Heart left ventricle (tissue), 16 donors: ENCODE measurements around the gene OR2AG1. TPM values are rescaled to one million over a fixed set of nuclear protein-coding genes. Genes with fewer than 3 reads are reported as not detected.

Experiments used
- ATAC-seq, 4 donors: fragments of 200-7000 bp; cut with Tn5 transposase; one replicate each; pipeline ENCODE4 v1.9.1; 2020 to 2022; ENCODE audit warnings: moderate library complexity in 4 of 4, mild to moderate bottlenecking in 3 of 4, moderate number of reproducible peaks in 1 of 4
- DNase-seq, 5 donors: peaks; one replicate each; pipeline ENCODE4 v3.0.0-alpha.2; 2020
- H3K27ac ChIP-seq, 12 donors: fragments of 200-600 bp; sonication (generic) in 4 of 12; one replicate each; pipeline versions ENCODE4 v1.5.0 to v1.8.0; 2016 to 2022; ENCODE audit warnings: mild to moderate bottlenecking in 2 of 12
- H3K27me3 ChIP-seq, 9 donors: fragments of 200-600 bp; sonication (generic) in 2 of 9; one replicate each; pipeline versions ENCODE4 v1.5.1 to v1.8.0; 2016 to 2022; ENCODE audit warnings: mild to moderate bottlenecking in 3 of 9
- H3K36me3 ChIP-seq, 9 donors: fragments of 200-600 bp; sonication (generic) in 2 of 9; one replicate each; pipeline versions ENCODE4 v1.5.0 to v1.8.0; 2018 to 2022; ENCODE audit warnings: mild to moderate bottlenecking in 2 of 9
- H3K4me1 ChIP-seq, 12 donors: fragments of 200-600 bp; sonication (generic) in 4 of 12; one replicate each; pipeline versions ENCODE4 v1.5.0 to v1.8.0; 2016 to 2022; ENCODE audit warnings: mild to moderate bottlenecking in 3 of 12
- H3K4me3 ChIP-seq, 12 donors: fragments of 200-600 bp; sonication (generic) in 4 of 12; one replicate each; pipeline versions ENCODE4 v1.5.0 to v1.8.0; 2017 to 2022; ENCODE audit warnings: mild to moderate bottlenecking in 9 of 12, moderate library complexity in 4 of 12
- H3K9me3 ChIP-seq, 12 donors: fragments of 200-600 bp; sonication (generic) in 4 of 12; one replicate each; pipeline versions ENCODE4 v1.5.0 to v1.8.0; 2016 to 2022; ENCODE audit warnings: mild to moderate bottlenecking in 1 of 12
- POLR2A ChIP-seq, 2 donors: fragments of 450-650 bp; IDR thresholded peaks; one replicate each; pipeline ENCODE4 v1.6.1; 2017; ENCODE audit warnings: antibody characterized with exemption in 2 of 2, mild to moderate bottlenecking in 2 of 2, moderate library complexity in 2 of 2
- WGBS, 4 donors: extraction: QIAGEN DNeasy Blood & Tissue Kit in 2 of 4; methylation state at CpG; one replicate each; pipeline versions ENCODE4 v1.1.5 to v1.1.7; 2013 to 2018; 5-methylcytosine and 5-hydroxymethylcytosine counted together
- intact Hi-C, 10 donors: fragments of 100-400 bp; cut with DNase I; formaldehyde crosslinking; loops; one replicate each; pipeline versions ENCODE4 v1.11.1 to v1.14.2; 2022
- polyA plus RNA-seq, 2 donors: library from polyadenylated mRNA; stranded (reverse); fragments of 200-250 nt; gene quantifications; one replicate each; pipeline ENCODE4 v1.2.3, GENCODE V29; 2013
- total RNA-seq, 9 donors: library from RNA; depleted of rRNA in 2 of 9; stranded (reverse); fragments of >200 nt in 2 of 9; fragmentation: NEBNext Ultra II Directional in 3 of 9; extraction: Animal tissue kit (Norgen Biotek cat#: 25700) in 3 of 9; gene quantifications; one replicate each; pipeline versions ENCODE4 v1.1.0 to v1.2.4, GENCODE V29; 2016 to 2023
- TF ChIP-seq, protein P1 (sequence below), 12 donors: fragments of 200-600 bp; sonication (generic) in 4 of 12; IDR thresholded peaks; one replicate each; pipeline versions ENCODE4 v1.5.0 to v1.8.0; 2018 to 2022; ENCODE audit warnings: antibody characterized with exemption in 12 of 12, mild to moderate bottlenecking in 5 of 12
- donor health status: ischemic (EF 13 %, LVEDD 7.1; RV severe dilation, severe dysfunction).
- donor health status: healthy with polysubstance abuse.
- donor health status: DM: no; HTN: yes; CAD: no.
- donor health status: DM: no; HTN: no; CAD: no.
- donor health status: ischemic (EF 25% LVEDD 6.9; RV normal size, moderate dysfunction).
- donor health status: ischemic (EF 25% LVEDD 5.7; RV mildly dilated, moderate dysfunction).
- donor health status: healthy.
- donor health status: DM: yes; HTN: yes; CAD: no.
- donor health status: ischemic (EF 35%, LVEDD 5.7; RV mildly dilated, moderate dysfunction).
- donor health status: nonischemic (EF 11% LVEDD 7.7; RV severe dilation, severe dysfunction).
- donor health status: DM: yes; HTN: yes; CAD: no.
- donor health status: PGD.
- donor health status: ischemic (EF 29% LVEDD 5.4; RV normal size, mild dysfunction).
- donor health status: nonischemic (EF 23%, LVEDD 6.1; RV moderate dilation, normal function).

Gene OR2AG1
- total and polyA plus RNA-seq, 11 donors = not detected

- intact Hi-C loops = loop anchor here in 3 of 10 donors (2.0 kb wide), 2 partner anchors 16 to 18 kb away; no protein-coding TSS in a partner anchor
- Histone ChIP-seq H3K4me3 (no peak overlapping the region), H3K9me3 (peaks cover 0 to 7% (median 0%) of the 10 kb centered on the region in 12 donors), H3K4me1 (peaks cover 0 to 78% (median 0%) of the 10 kb centered on the region in 12 donors), H3K27ac (no peak overlapping the region), H3K27me3 (no peaks in the 10 kb centered on the region), H3K36me3 (peaks cover 0 to 4% (median 0%) of the 10 kb centered on the region in 9 donors)
- WGBS, 4 donors = 83 to 100% (median 97%) methylated on average over 1 of the region's 1 CpG
- DNase-seq (no peak), ATAC-seq (no peak)
- TF ChIP-seq, protein P1, sequence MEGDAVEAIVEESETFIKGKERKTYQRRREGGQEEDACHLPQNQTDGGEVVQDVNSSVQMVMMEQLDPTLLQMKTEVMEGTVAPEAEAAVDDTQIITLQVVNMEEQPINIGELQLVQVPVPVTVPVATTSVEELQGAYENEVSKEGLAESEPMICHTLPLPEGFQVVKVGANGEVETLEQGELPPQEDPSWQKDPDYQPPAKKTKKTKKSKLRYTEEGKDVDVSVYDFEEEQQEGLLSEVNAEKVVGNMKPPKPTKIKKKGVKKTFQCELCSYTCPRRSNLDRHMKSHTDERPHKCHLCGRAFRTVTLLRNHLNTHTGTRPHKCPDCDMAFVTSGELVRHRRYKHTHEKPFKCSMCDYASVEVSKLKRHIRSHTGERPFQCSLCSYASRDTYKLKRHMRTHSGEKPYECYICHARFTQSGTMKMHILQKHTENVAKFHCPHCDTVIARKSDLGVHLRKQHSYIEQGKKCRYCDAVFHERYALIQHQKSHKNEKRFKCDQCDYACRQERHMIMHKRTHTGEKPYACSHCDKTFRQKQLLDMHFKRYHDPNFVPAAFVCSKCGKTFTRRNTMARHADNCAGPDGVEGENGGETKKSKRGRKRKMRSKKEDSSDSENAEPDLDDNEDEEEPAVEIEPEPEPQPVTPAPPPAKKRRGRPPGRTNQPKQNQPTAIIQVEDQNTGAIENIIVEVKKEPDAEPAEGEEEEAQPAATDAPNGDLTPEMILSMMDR (IDR thresholded peaks at IDR 0.05) = no peak
- TF ChIP-seq POLR2A (IDR thresholded peaks at IDR 0.05) = no peak
Observed at GRCh38 chr11:6738590-6738989, 44.2 kb upstream of the OR2AG1 start.

GRCh38 chr11:6742260-6742659 is 40.6 kb upstream of the OR2AG1 start:
- ATAC-seq (no peak), DNase-seq (no peak)
- peaks cover 0 to 75% (median 2%) of the 10 kb centered on the region in 12 donors for H3K4me1 ChIP-seq
- no peaks in the 10 kb centered on the region for H3K27me3 ChIP-seq
- H3K4me3 ChIP-seq = peak overlapping the region in 1 of 12 donors; percentile 65
- TF ChIP-seq POLR2A (IDR thresholded peaks at IDR 0.05) = no peak
- TF ChIP-seq, protein P1 (IDR thresholded peaks at IDR 0.05) = no peak
- no peaks in the 10 kb centered on the region for H3K9me3 ChIP-seq
- intact Hi-C loops = no loop called here
- 56 to 85% (median 68%) methylated on average over 7 of the region's 7 CpGs for WGBS, 4 donors
- H3K27ac ChIP-seq = no peak overlapping the region
- H3K36me3 ChIP-seq = no peaks in the 10 kb centered on the region

GRCh38 chr11:6745018-6745417 is 37.8 kb upstream of the OR2AG1 start:
- DNase-seq = no peak
- no peaks in the 10 kb centered on the region for H3K36me3 ChIP-seq
- intact Hi-C loops = no loop called here
- no peaks in the 10 kb centered on the region for H3K27me3 ChIP-seq
- peak overlapping the region in 9 of 12 donors; percentile 61 to 98 (median 82) for H3K27ac ChIP-seq
- TF ChIP-seq POLR2A (IDR thresholded peaks at IDR 0.05) = no peak
- TF ChIP-seq, protein P1 (IDR thresholded peaks at IDR 0.05) = no peak
- no peak for ATAC-seq
- H3K9me3 ChIP-seq = no peaks in the 10 kb centered on the region
- H3K4me1 ChIP-seq = peaks cover 0 to 53% (median 2%) of the 10 kb centered on the region in 12 donors
- peak overlapping the region in 7 of 12 donors; percentile 47 to 65 (median 52) for H3K4me3 ChIP-seq
- 72 to 81% (median 77%) methylated on average over 3 to 4 of the region's 4 CpGs for WGBS, 4 donors

GRCh38 chr11:6745465-6746015 is 37.3 kb upstream of the OR2AG1 start:
- WGBS, 4 donors = 29 to 66% (median 47%) methylated on average over 2 of the region's 2 CpGs

More at GRCh38 chr11:6745465-6746015, 37.3 kb upstream of the OR2AG1 start:
- peak overlapping the region in 11 of 12 donors; percentile 16 to 65 (median 47) for H3K4me3 ChIP-seq
- intact Hi-C loops = no loop called here
- H3K36me3 ChIP-seq = no peaks in the 10 kb centered on the region
- no peaks in the 10 kb centered on the region for H3K9me3 ChIP-seq
- H3K4me1 ChIP-seq = peaks cover 0 to 52% (median 2%) of the 10 kb centered on the region in 12 donors
- TF ChIP-seq POLR2A (IDR thresholded peaks at IDR 0.05) = no peak
- TF ChIP-seq, protein P1 (IDR thresholded peaks at IDR 0.05) = no peak
- H3K27me3 ChIP-seq = no peaks in the 10 kb centered on the region
- H3K27ac ChIP-seq = peak overlapping the region; percentile 56 to 98 (median 78)
- peak in 2 of 4 donors; percentile 24 to 80 for ATAC-seq
- DNase-seq = no peak
